SKM-1 treated with dmso at 0.1 percent for 144 hours (cell line): ENCODE results near the gene LRRC2.
A peak's percentile ranks its signal among the peaks of the same experiment; 100 is the strongest.
"Not testable (repeated sequence)": the region's sequence is repeated elsewhere in the genome, so short reads cannot be mapped to it uniquely, and the experiment has no call there.

Experiments used
- DNase-seq: peaks from one replicate; lab custom pipeline; 2025; ENCODE audit not compliant: unreplicated experiment; lab: John Stamatoyannopoulos, UW

LRRC2 gene

GRCh38 chr3:46584598-46585467 is 18.7 kb upstream of the LRRC2 start:
- no peak for DNase-seq

- no peak for DNase-seq
Observed at GRCh38 chr3:46580675-46581074, 14.6 kb upstream of the LRRC2 start.

DNA sequence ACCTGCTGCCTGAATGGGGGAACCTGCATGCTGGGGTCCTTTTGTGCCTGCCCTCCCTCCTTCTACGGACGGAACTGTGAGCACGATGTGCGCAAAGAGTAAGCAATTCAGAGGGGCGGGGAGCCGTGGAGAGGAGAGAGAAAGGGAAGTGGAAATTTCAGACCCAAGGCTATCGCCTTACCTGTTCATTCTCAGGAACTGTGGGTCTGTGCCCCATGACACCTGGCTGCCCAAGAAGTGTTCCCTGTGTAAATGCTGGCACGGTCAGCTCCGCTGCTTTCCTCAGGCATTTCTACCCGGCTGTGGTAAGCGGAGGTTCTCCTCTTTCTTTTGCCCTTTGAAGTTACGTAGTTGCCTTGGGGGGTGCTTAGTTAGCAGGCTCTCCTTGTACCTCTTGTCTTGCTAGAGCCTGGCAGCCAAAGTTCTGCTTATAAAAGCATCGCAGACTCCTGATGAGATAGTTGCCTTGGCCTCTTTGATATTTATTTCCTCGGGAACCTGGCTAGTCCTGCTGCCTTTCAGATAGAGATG is 13.7 kb upstream of the LRRC2 start:
- no peak for DNase-seq

GRCh38 chr3:46578973-46579755 is 13.1 kb upstream of the LRRC2 start:
- DNase-seq = peak; percentile 55

GRCh38 chr3:46577580-46578249 is 11.6 kb upstream of the LRRC2 start:
- not testable (repeated sequence) for DNase-seq

DNA sequence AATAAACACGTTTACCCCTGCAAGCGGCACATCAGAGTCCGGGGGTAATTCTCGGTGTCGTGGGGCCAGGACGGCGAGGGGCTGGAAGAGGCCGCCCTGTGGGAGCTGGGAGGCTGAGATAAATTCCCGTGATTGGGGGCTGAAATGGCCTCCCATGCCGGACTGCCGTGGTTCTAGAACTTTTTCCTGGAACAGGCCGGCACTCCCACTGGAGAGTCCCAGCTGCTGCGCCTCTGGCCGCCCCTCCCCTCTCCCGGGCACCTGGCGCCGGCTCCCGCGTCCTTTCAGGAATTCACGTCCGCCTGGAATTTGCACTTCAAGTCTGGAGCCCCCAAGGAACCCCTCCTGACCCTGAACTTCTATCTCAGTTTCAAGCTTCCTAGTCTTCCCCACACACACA is 10.8 kb upstream of the LRRC2 start:
- DNase-seq = no peak

- no peak for DNase-seq
Observed at GRCh38 chr3:46576386-46576785, 10.3 kb upstream of the LRRC2 start.

- no peak for DNase-seq
Observed at GRCh38 chr3:46575577-46576222, 9.6 kb upstream of the LRRC2 start.

DNA sequence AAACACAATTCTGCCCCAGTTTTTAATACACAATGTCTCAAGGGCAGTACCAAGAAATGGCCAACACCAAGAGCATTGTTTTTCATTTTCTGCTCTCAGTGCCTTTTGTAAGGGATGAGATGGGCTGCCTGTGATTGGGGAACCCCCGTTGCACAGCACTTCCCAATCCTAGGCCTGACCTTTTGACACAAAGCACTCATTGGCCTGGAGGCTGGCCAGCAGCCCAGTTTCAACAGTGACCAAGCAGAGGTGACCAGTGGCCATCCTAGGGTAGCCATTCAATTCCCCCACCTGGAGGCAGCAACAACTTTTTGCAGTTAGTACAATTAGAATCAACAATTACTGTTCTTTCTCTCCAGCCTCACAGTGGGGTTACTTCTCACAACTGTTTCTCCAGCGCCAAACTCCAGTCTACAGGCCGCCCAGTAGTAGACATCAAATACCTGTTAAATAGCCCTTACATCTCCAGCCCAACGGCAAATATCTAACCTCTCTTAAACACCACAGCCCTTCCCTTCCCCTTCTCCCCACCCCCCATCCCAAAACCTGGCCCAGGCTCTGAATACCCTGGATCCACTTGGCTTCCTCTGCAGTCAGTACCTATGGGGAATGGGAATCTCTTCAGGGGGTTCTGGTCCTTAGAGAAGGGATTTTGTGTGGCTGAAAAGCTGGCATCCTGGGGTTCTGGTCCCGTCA is 8.9 kb upstream of the LRRC2 start:
- no peak for DNase-seq

GRCh38 chr3:46574243-46574646 is 8.1 kb upstream of the LRRC2 start:
- no peak for DNase-seq

- DNase-seq = no peak
Observed at GRCh38 chr3:46573701-46574100, 7.6 kb upstream of the LRRC2 start.

DNA sequence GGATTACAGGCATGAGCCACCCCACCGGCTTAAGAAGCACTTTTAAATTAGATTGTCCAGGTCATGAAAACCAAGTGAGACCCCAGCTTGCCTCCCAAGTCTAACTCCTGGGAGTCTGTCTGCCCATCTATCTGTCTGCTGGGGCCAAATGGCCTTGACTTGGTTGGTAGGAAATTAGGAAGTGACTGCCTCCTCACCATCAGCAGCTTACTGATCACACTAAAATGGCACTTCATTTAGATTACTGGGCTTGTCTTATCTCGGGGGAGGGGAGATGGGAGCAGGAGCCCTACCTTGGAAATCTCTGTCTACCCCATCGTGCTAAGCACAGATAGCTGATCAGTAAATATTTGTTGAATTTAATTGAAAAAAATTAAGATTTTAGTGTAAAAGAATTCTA is 5.6 kb upstream of the LRRC2 start:
- DNase-seq = no peak

DNA sequence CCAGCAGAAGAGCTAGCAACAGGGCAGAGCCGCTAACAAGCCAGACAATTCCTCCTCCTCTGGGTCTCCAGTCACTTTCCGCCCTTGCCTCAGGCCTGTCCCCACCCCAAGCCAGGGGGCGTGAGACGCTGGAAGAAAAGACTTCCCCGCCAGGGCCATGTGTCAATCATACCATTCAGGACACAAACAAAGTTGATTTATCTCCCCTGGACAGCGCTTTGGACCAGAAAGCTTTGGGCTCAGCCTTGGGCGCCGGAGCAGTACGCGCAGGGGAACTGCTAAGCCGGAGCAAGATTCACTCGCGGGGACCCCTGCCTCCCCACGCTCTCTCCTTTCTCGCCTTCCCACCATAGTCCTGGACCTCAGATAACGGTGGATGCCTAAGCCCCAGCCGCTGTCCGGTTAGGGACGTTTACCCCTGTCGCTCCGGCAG is 479 bp downstream of the LRRC2 start:
- DNase-seq = no peak

GRCh38 chr3:46565077-46565476 is 1.0 kb downstream of the LRRC2 start:
- no peak for DNase-seq

- no peak for DNase-seq
Observed at GRCh38 chr3:46564190-46565021, 1.7 kb downstream of the LRRC2 start.

- no peak for DNase-seq
Observed at GRCh38 chr3:46561951-46562350, 4.2 kb downstream of the LRRC2 start.

- DNase-seq = no peak
Observed at GRCh38 chr3:46561511-46561910, 4.6 kb downstream of the LRRC2 start.

DNA sequence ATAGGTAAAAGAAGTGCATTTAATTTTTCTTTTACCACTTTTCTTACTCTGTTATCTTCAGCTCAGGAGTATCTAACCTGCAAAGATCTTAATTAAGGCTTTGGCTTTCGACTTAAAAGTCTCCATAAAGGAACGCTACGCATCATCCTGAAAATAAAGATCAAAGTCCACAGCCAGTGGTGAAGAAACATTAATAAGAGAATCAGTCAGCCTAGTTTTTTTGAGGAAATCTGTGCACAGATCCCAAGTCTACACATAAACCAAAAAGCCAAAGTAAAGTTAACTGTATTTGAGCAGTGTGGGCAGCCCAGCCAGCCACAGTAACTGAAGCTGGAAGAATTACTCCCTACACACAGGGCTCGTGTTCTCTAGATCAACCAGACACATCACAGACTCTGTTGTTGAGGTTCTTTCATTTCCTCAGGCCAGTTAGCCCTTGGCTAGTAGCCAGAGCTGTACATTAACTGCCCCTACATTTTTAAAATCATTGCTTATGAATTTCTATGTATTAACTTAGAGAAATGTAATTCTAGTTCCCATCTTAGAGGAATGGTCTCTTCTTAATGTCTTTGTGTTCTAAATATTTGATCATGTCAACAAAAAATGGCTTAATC is 6.9 kb downstream of the LRRC2 start:
- no peak for DNase-seq
